DND-41 (cell line): ENCODE data around the gene GABRA5.

Source experiments
- CTCF ChIP-seq: IDR thresholded peaks from 2 replicates; pipeline ENCODE4 v1.5.1; 2012; ENCODE audit warnings: borderline replicate concordance, low read length, moderate library complexity, mild to moderate bottlenecking; ENCODE audit not compliant: poor library complexity, severe bottlenecking; ENCODE audit errors: extremely low read depth
- EZH2 ChIP-seq: IDR thresholded peaks from 3 replicates; pipeline ENCODE4 v1.6.1; 2012; ENCODE audit warnings: borderline replicate concordance, low read depth, mild to moderate bottlenecking, moderate library complexity, low read length, inconsistent platforms; ENCODE audit not compliant: severe bottlenecking

- TF ChIP-seq CTCF (no peak), EZH2 (no peak)
Measured at GRCh38 chr15:26935322-26935721, 68.5 kb downstream of the GABRA5 start.
